SK-N-SH (cell line): ENCODE measurements around the gene NDUFC1. TPM values are rescaled to one million over a fixed set of nuclear protein-coding genes. Genes with fewer than 3 reads are reported as not detected.

ENCODE experiments used
- CTCF ChIA-PET: fragments of 300-600, 350-600 bp; formaldehyde crosslinking; extraction: SDS; loops from one replicate; lab custom pipeline; 2021; lab: Yijun Ruan, JAX
- POLR2A ChIA-PET: fragments of 350-600 bp; sonication (Branson Sonifier 250); formaldehyde crosslinking; extraction: SDS; loops from one replicate; lab custom pipeline; 2020; ENCODE audit warnings: antibody characterized with exemption, inconsistent platforms; lab: Yijun Ruan, JAX
- DNase-seq: peaks from one replicate; pipeline ENCODE4 v3.0.0; 2012
- H2AFZ ChIP-seq: fragments of 200-600 bp; sonication (generic); 2 replicates; pipeline ENCODE4 v1.8.1; 2016; ENCODE audit warnings: antibody characterized with exemption, mild to moderate bottlenecking, low read depth
- H3F3A ChIP-seq: fragments of 200-600 bp; sonication (generic); replicated peaks from 2 replicates; pipeline ENCODE3; 2016; ENCODE audit warnings: antibody characterized with exemption, mild to moderate bottlenecking; ENCODE audit not compliant: insufficient read depth
- H3K27ac ChIP-seq, 2 experiments: fragments of 200-500 bp in 1 of 2; fragments of 200-600 bp in 1 of 2; sonication (Bioruptor generic) in 1 of 2; sonication (generic), shearing (Covaris generic) in 1 of 2; 2 replicates each; pipeline versions ENCODE4 v1.5.1 to v1.6.1; 2014 to 2016; ENCODE audit warnings: low read depth in 2 of 2, inconsistent platforms in 1 of 2, low read length in 1 of 2, mild to moderate bottlenecking in 1 of 2, mixed read lengths in 1 of 2
- H3K27me3 ChIP-seq: fragments of 200-600 bp; sonication (generic), shearing (Covaris generic); 2 replicates; pipeline ENCODE4 v1.6.1; 2016; ENCODE audit warnings: mixed run types; ENCODE audit not compliant: insufficient read depth
- H3K36me3 ChIP-seq, 2 experiments: fragments of 200-500 bp in 1 of 2; fragments of 200-600 bp in 1 of 2; sonication (Bioruptor generic) in 1 of 2; sonication (generic) in 1 of 2; replicated peaks in 1 of 2; 2 replicates each; pipeline versions ENCODE3 to v1.5.1; 2014 to 2016; ENCODE audit warnings: low read length in 1 of 2, mild to moderate bottlenecking in 1 of 2; ENCODE audit not compliant: insufficient read depth in 2 of 2, control insufficient read depth in 1 of 2
- H3K4me1 ChIP-seq, 2 experiments: fragments of 200-500 bp in 1 of 2; fragments of 200-600 bp in 1 of 2; sonication (Bioruptor generic) in 1 of 2; sonication (generic), shearing (Covaris generic) in 1 of 2; 2 replicates each; pipeline versions ENCODE4 v1.5.1 to v1.6.1; 2014 to 2016; ENCODE audit warnings: low read depth in 1 of 2, low read length in 1 of 2, mixed run types in 1 of 2; ENCODE audit not compliant: insufficient read depth in 2 of 2, control insufficient read depth in 1 of 2
- H3K4me2 ChIP-seq: fragments of 200-600 bp; sonication (generic), shearing (Covaris generic); 2 replicates; pipeline ENCODE4 v1.6.1; 2017; ENCODE audit warnings: mixed run types
- H3K4me3 ChIP-seq, 2 experiments: fragments of 200-500 bp in 1 of 2; fragments of 200-600 bp in 1 of 2; sonication (Bioruptor generic) in 1 of 2; sonication (generic), shearing (Covaris generic) in 1 of 2; 2 replicates each; pipeline versions ENCODE4 v1.5.1 to v1.8.1; 2014 to 2016; ENCODE audit warnings: low read depth in 2 of 2, inconsistent platforms in 1 of 2, low read length in 1 of 2, mild to moderate bottlenecking in 1 of 2, mixed read lengths in 1 of 2, moderate library complexity in 1 of 2
- H3K79me2 ChIP-seq: fragments of 200-600 bp; sonication (generic); 2 replicates; pipeline ENCODE4 v1.8.1; 2017; ENCODE audit warnings: mild to moderate bottlenecking; ENCODE audit not compliant: insufficient read depth
- H3K9ac ChIP-seq: fragments of 200-600 bp; sonication (generic); 2 replicates; pipeline ENCODE4 v1.6.1; 2017; ENCODE audit warnings: mixed run types
- H3K9me2 ChIP-seq: fragments of 200-600 bp; sonication (generic); 2 replicates; pipeline ENCODE4 v1.6.1; 2017; ENCODE audit warnings: mixed run types
- H3K9me3 ChIP-seq: fragments of 200-600 bp; sonication (generic); 2 replicates; pipeline ENCODE4 v1.6.1; 2017; ENCODE audit warnings: mixed run types, mild to moderate bottlenecking, moderate library complexity
- H4K20me1 ChIP-seq: fragments of 200-600 bp; sonication (generic); 2 replicates; pipeline ENCODE4 v1.6.1; 2017; ENCODE audit warnings: mild to moderate bottlenecking, mixed run types; ENCODE audit not compliant: insufficient read depth
- CHD2 ChIP-seq: fragments of 150-350 bp; IDR thresholded peaks from 2 replicates; pipeline ENCODE4 v1.6.1; 2018; ENCODE audit warnings: low read length; ENCODE audit not compliant: partially characterized antibody
- ELF1 ChIP-seq: IDR thresholded peaks from 2 replicates; pipeline ENCODE4 v1.4.0; 2012
- EP300 ChIP-seq, 2 experiments: IDR thresholded peaks; 2 replicates each; pipeline versions ENCODE4 v1.4.0 to v1.6.1; 2012; ENCODE audit warnings: borderline replicate concordance in 1 of 2, low read depth in 1 of 2, low read length in 1 of 2
- FOSL2 ChIP-seq: IDR thresholded peaks from 2 replicates; pipeline ENCODE4 v1.4.0; 2012; ENCODE audit warnings: low read depth, mild to moderate bottlenecking, moderate library complexity, borderline replicate concordance
- FOXM1 ChIP-seq: IDR thresholded peaks from 2 replicates; pipeline ENCODE4 v1.4.0; 2012; ENCODE audit warnings: low read depth, mild to moderate bottlenecking
- GABPA ChIP-seq: IDR thresholded peaks from 2 replicates; pipeline ENCODE4 v1.4.0; 2012; ENCODE audit warnings: low read depth, mild to moderate bottlenecking
- GATA2 ChIP-seq: sonication (generic); formaldehyde crosslinking; IDR thresholded peaks from 2 replicates; pipeline ENCODE4 v1.5.0; 2020; ENCODE audit warnings: mild to moderate bottlenecking, missing genetic modification reagents
- JUND ChIP-seq: IDR thresholded peaks from 2 replicates; pipeline ENCODE4 v1.4.0; 2012
- MEF2A ChIP-seq: IDR thresholded peaks from 2 replicates; pipeline ENCODE4 v1.4.0; 2012; ENCODE audit warnings: low read depth, borderline replicate concordance
- MXI1 ChIP-seq: IDR thresholded peaks from 2 replicates; pipeline ENCODE4 v1.6.1; 2012; ENCODE audit warnings: mild to moderate bottlenecking, low read depth, low read length, improper control_type of control experiment
- NFIC ChIP-seq: IDR thresholded peaks from 2 replicates; pipeline ENCODE4 v1.4.0; 2012; ENCODE audit warnings: borderline replicate concordance
- RFX5 ChIP-seq: IDR thresholded peaks from 2 replicates; pipeline ENCODE4 v1.6.1; 2012; ENCODE audit warnings: mild to moderate bottlenecking, improper control_type of control experiment, low read length
- RXRA ChIP-seq: IDR thresholded peaks from 2 replicates; pipeline ENCODE4 v1.4.0; 2012; ENCODE audit warnings: low read depth, mild to moderate bottlenecking, borderline replicate concordance
- SIN3A ChIP-seq: IDR thresholded peaks from 2 replicates; pipeline ENCODE4 v1.6.1; 2012; ENCODE audit warnings: low read depth, mild to moderate bottlenecking, low read length, moderate library complexity, borderline replicate concordance
- TAF1 ChIP-seq: IDR thresholded peaks from 2 replicates; pipeline ENCODE4 v1.6.1; 2012; ENCODE audit warnings: low read depth, mild to moderate bottlenecking, low read length, moderate library complexity, borderline replicate concordance
- TCF12 ChIP-seq: IDR thresholded peaks from 2 replicates; pipeline ENCODE4 v1.4.0; 2012
- WGBS: methylation state at CpG from one replicate; pipeline ENCODE4 v1.1.6; 2017; ENCODE audit warnings: low lambda C conversion rate; 5-methylcytosine and 5-hydroxymethylcytosine counted together
- polyA plus RNA-seq, 3 experiments: library from polyadenylated mRNA; depleted of rRNA; stranded (reverse); fragments of >200 nt; gene quantifications; 2 replicates each; pipeline ENCODE4 v1.2.3, GENCODE V29; 2012
- TF ChIP-seq, protein P1 (sequence below): IDR thresholded peaks from 2 replicates; pipeline ENCODE4 v1.6.1; 2012; ENCODE audit warnings: mild to moderate bottlenecking, low read depth, low read length, moderate library complexity

The NDUFC1 gene
- polyA plus RNA-seq, 1 of the 3 experiments (the other 2 are of a cell fraction) = 101 TPM

DNA sequence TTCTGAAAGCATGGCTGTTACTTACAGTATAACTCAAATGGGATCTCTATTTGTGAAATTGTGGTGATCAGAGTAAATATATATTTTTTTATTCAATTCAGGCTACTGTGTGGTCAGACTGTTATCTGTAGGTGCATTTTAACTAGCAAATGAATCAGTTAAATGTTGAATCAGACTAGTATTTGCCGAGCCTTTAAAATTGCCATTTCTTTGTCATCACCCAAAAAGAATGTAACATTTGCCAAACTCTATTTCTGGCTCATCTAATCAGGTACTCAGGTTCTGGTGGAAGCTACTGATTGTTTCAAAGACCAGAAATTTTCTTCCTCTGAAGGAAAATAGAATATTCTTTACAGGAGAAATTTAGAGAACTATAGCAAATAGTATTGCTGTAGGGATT is 2.7 kb downstream of the NDUFC1 start:
- peaks cover 19% of the 10 kb centered on the region for H4K20me1 ChIP-seq
- H3K9me3 ChIP-seq = no peaks in the 10 kb centered on the region
- no peaks in the 10 kb centered on the region for H3K27me3 ChIP-seq
- H3K27ac ChIP-seq = peak overlapping the region; percentile 90 to 94; a peak in 3 of 4 replicates
- 10% methylated on average over 1 of the region's 1 CpG for WGBS
- POLR2A ChIA-PET = no interaction called here
- H2AFZ ChIP-seq = 0 out of 2 replicates have a peak overlapping the region, but pooled peaks have one; percentile 13
- H3K9me2 ChIP-seq = no peaks in the 10 kb centered on the region
- peaks cover 26% of the 10 kb centered on the region for H3F3A ChIP-seq
- H3K9ac ChIP-seq = peak overlapping the region; percentile 79; the same call in 1 of the 2 replicates
- H3K79me2 ChIP-seq = peaks cover 65% of the 10 kb centered on the region
- TF ChIP-seq MEF2A (peak; percentile 30; the same call in 1 of the 2 replicates), SIN3A (no peak)
- peaks cover 0 to 3% of the 10 kb centered on the region in 2 experiments for H3K36me3 ChIP-seq
- H3K4me2 ChIP-seq = peak overlapping the region; percentile 87
- DNase-seq = no peak
- H3K4me3 ChIP-seq = peak overlapping the region; percentile 91 to 97; a peak in 2 of 4 replicates
- CTCF ChIA-PET = interaction anchor here (1.3 to 2.6 kb wide), 4 partner anchors 25 to 269 kb away, joined by 3 to 14 read pairs (median 8); no protein-coding TSS in a partner anchor
- H3K4me1 ChIP-seq = peaks cover 19 to 23% of the 10 kb centered on the region in 2 experiments; a peak in 3 of 4 replicates

DNA sequence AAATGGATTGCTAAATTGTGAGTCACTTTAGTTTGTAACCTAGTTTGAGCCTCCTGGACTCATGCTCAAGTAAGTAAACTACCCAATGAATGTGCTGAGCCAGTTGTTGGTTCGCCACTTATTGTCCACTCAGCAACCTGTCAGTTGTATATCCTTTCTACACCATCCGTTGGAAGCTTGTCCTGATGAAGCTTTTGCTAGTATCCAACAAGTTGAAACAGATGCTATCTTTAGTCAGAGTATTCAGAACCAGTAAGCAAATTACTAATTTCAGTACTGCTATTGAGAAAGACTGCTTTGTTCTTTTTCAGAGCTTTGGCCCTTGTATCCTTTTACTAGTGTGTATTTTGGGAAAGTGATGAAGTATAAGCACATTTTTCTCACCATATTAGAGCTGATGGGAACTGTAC is 5.3 kb downstream of the NDUFC1 start:
- Histone ChIP-seq H3K27ac (no peak overlapping the region), H3K27me3 (no peaks in the 10 kb centered on the region), H3K9me2 (no peaks in the 10 kb centered on the region), H3K9ac (no peak overlapping the region), H3K4me3 (no peak overlapping the region), H4K20me1 (no peaks in the 10 kb centered on the region), H3K4me2 (no peak overlapping the region), H3K4me1 (peaks cover 16 to 20% of the 10 kb centered on the region in 2 experiments; a peak in 3 of 4 replicates), H3K9me3 (no peaks in the 10 kb centered on the region), H3K36me3 (peaks cover 11 to 23% of the 10 kb centered on the region in 2 experiments), H2AFZ (no peak overlapping the region; the same call in 1 of the 2 replicates), H3K79me2 (peaks cover 46% of the 10 kb centered on the region), H3F3A (peaks cover 23% of the 10 kb centered on the region)
- ChIA-PET POLR2A (interaction anchor here (0.5 kb wide), 1 partner anchor 24 kb away, joined by 3 read pairs; no protein-coding TSS in a partner anchor), CTCF (interaction anchor here (0.9 to 3.9 kb wide), 10 partner anchors 12 to 267 kb away, joined by 3 to 27 read pairs (median 10); no protein-coding TSS in a partner anchor)
- 88% methylated on average over 2 of the region's 2 CpGs for WGBS
- TF ChIP-seq SIN3A (no peak), FOSL2 (peak; percentile 10; the same call in 1 of the 2 replicates)
- DNase-seq = no peak

DNA sequence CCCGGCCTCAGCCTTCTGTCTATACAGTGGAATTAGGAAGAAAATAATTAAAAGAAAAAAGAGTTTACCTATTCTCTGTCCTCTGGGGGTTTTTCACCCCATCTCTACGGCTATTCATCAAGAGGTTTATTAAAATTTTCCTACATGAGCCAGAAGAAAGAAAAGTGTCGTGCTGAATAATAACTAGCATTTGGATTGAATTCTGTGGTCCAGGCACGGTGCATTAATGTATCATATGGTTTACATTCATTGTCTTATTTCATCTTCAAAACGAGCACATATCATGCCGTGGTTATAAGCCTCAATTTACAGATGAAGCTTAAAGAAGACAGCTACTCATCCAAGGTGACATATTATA is 6.4 kb downstream of the NDUFC1 start:
- H3K27ac ChIP-seq = peak overlapping the region in 1 of 2 experiments; percentile 17; a peak in 1 of 4 replicates
- no peak for TF ChIP-seq ELF1
- TF ChIP-seq GABPA = no peak
- no peak for TF ChIP-seq EP300 (IDR thresholded peaks at IDR 0.05; ENCODE audit: borderline replicate concordance in 1 of 2, low read depth in 1 of 2, low read length in 1 of 2)
- TF ChIP-seq FOXM1 = no peak
- TF ChIP-seq MXI1 = no peak
- TF ChIP-seq RXRA = no peak
- no peak for TF ChIP-seq RFX5
- TF ChIP-seq GATA2 = no peak
- TF ChIP-seq, protein P1, sequence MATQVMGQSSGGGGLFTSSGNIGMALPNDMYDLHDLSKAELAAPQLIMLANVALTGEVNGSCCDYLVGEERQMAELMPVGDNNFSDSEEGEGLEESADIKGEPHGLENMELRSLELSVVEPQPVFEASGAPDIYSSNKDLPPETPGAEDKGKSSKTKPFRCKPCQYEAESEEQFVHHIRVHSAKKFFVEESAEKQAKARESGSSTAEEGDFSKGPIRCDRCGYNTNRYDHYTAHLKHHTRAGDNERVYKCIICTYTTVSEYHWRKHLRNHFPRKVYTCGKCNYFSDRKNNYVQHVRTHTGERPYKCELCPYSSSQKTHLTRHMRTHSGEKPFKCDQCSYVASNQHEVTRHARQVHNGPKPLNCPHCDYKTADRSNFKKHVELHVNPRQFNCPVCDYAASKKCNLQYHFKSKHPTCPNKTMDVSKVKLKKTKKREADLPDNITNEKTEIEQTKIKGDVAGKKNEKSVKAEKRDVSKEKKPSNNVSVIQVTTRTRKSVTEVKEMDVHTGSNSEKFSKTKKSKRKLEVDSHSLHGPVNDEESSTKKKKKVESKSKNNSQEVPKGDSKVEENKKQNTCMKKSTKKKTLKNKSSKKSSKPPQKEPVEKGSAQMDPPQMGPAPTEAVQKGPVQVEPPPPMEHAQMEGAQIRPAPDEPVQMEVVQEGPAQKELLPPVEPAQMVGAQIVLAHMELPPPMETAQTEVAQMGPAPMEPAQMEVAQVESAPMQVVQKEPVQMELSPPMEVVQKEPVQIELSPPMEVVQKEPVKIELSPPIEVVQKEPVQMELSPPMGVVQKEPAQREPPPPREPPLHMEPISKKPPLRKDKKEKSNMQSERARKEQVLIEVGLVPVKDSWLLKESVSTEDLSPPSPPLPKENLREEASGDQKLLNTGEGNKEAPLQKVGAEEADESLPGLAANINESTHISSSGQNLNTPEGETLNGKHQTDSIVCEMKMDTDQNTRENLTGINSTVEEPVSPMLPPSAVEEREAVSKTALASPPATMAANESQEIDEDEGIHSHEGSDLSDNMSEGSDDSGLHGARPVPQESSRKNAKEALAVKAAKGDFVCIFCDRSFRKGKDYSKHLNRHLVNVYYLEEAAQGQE = no peak
- no peak for TF ChIP-seq JUND
- TF ChIP-seq TAF1 = no peak
- TF ChIP-seq MEF2A = no peak
- TF ChIP-seq TCF12 = no peak
- no peak for TF ChIP-seq NFIC
- no peak for TF ChIP-seq CHD2
- 29% methylated on average over 6 of the region's 6 CpGs for WGBS
- H2AFZ ChIP-seq = peak overlapping the region; percentile 93
- no peak for DNase-seq
- peak overlapping the region; percentile 95 for H3K4me2 ChIP-seq
- no peaks in the 10 kb centered on the region for H4K20me1 ChIP-seq
- peaks cover 14 to 31% of the 10 kb centered on the region in 2 experiments for H3K36me3 ChIP-seq
- H3K4me1 ChIP-seq = peaks cover 16 to 20% of the 10 kb centered on the region in 2 experiments; a peak in 3 of 4 replicates
- ChIA-PET CTCF (interaction anchor here (0.7 to 3.9 kb wide), 45 partner anchors 10 to 323 kb away, joined by 3 to 38 read pairs (median 5); partner anchors contain the start of genes ELF2 and MGARP), POLR2A (interaction anchor here (1.5 kb wide), 1 partner anchor 117 kb away, joined by 4 read pairs; no protein-coding TSS in a partner anchor)
- H3K79me2 ChIP-seq = peaks cover 38% of the 10 kb centered on the region
- no peaks in the 10 kb centered on the region for H3K27me3 ChIP-seq
- peak overlapping the region; percentile 86; the same call in 1 of the 2 replicates for H3K9ac ChIP-seq
- H3F3A ChIP-seq = peaks cover 14% of the 10 kb centered on the region
- H3K9me2 ChIP-seq = no peaks in the 10 kb centered on the region
- H3K9me3 ChIP-seq = no peaks in the 10 kb centered on the region
- H3K4me3 ChIP-seq = peak overlapping the region; percentile 71 to 89
